NCI-H446 treated with DMSO at 0.1 percent for 48 hours (cell line): ENCODE results near the gene EIF2B5.
A peak's percentile ranks its signal among the peaks of the same experiment; 100 is the strongest.

ENCODE experiments used
- DNase-seq: peaks from one replicate; lab custom pipeline; 2025; lab: John Stamatoyannopoulos, UW

The EIF2B5 gene

DNA sequence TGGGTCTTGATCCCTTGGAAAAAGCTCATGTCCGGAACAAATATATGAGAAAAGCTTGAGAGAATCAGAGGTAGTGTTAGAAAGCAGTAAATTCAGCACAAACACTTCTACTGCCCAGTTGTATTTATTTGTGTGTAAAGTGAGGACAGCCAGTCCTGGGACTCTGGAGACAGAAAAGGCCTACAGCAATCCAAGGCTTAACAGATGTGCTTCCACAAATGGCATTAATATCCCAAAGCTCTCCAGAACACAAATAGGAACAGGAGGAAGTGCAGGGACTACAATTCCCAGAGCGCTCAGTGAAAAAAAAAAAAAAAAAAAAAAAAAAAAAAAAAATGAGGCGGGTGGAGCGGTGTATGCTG is 39.1 kb downstream of the EIF2B5 start:
- no peak for DNase-seq

DNA sequence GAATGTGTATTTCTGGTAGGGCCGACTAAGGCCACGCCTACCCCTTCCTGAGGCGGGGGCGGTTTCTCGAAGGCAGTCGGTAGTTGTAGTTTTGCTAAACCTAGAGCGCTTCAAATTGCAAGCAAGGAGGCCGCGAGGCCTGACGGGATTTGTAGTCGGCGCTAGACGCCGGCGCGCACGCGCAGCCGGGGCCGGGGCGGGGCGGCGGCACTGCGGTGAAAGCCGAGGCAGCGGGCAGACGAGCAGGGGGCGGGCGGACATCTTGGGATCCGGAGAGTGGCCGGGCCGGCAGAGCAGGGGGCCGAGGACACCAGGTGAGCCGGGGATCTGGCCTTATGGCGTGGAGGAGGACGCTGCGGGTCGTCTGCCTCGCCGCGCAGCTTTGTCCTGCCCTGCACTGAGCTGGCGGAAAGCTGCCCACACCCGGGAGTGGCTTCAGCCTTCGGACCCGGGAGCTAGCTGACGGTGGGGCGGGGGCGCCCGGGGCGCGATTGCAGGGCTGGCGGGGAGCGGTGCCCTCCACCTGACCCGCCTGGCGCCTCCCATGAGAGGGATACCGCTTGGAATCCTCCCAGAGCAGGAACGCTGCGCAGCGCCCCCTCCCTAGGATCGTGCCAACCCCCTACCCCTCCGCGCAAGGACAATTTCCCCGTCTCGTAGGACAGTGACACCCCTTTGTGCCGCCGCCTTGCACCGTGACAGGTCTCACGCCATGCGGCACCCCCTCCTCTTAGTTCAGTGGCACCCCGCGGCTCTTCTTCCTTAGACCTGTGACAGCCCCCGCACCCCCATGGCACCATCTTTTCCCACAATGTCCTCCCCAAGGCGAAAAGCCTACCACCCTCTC is 39.7 kb downstream of the EIF2B5 start, which contains the start of gene AP2M1:
Gene AP2M1, plus strand, starts transcription at position 210 of the 847 bp plus-strand sequence. CDS start 2,139 bp downstream, outside the sequence.
- DNase-seq = peak; percentile 99

DNA sequence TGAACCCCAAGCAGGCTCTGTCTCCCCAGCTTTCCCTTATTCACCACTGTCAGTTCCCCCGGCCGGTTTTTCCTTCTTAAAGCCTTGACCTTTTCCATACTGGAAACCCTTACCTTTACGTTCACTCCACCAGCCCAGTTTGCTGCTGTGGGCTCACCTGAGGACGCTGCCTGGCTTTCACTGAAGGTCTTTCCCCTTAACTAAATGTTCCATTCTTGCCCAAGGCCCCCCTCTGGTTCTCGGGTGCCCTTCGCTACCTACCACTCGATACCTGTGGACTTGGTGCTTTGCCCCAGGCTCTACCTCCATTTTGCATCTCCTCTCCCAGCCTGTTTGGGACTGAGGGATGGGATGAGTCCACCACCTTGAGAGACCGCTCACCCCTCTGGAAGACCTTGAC is 40.3 kb downstream of the EIF2B5 start:
- DNase-seq = no peak

DNA sequence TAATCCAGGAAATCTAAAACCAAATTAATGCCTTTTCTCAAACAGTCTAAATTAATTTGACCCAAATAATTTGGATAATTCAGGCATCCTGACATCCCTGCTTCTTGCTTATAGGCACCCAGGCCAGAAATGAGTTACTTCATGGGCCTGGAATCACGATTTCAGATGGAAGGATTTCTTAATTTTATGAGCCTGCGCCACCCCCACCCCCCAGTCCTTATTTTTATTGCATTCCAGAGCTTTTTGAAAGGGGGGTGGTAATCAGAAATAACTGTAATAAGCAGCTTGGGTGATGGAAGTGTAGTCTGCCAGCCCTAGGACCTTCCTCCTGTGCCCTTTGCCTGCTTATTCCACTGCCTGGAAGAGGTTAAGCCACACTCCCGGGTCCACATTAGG is 40.8 kb downstream of the EIF2B5 start:
- DNase-seq = no peak

DNA sequence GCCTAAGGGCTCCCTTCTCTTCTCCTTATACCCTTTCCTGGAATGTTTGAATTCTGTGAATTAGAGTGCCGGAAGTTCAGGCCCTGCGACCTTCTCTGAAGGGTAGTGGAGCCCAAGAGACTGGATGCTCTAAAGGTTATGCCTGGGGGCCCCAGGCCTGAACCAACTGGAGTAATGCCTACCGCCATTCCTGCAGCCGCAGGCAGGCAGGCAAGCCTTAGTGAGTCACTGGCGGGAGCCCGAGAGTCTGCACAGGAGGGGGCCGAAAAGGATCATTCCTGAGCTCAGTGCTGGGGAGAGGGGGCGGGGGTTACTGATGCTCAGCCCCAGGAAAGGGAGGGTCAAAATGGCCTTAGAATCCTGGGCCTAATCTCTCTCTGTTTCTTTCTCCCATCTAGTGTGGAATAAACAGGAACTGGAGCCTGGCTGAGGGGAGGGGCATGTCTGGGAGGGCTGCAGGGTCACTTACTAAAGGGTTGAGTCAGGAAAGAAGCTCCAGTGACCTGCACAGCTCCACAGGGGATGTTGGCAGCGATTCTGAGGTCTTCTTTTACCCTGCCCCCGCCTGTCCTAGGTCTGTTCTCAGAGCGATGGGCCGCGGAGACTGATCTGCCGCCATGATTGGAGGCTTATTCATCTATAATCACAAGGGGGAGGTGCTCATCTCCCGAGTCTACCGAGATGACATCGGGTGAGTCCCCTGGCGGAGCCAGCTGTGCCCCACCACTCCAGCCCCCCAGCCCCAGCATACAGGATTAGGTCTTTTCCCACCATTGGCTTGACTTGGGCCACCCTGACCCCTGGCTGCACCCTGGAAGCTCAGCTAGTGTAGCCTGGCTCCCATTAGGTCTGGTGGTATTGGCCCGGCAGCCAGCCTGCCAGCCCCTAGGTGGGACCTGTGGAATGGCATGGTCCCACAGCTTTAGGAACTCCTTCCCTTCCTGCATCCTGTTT is 41.5 kb downstream of the EIF2B5 start:
- DNase-seq = no peak

DNA sequence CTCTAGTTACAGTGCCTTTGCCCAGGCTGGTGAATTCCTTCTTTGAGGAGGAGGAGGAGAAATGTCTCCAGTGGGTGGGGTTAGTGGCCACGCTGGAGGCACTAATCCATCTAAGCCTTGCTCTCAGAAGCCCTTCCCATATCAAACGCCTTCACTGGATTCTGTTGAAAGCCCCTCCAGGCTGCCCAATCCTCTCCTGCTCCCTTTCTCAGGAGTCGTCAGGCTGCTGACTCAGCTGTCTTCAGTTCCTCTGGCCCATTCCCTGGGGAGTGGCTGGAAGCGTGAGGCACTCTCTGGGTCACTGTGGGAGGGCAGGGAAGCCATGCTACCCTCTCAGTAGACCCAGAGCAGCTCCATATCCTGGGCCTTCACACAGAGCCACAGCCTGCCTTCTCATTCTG is 42.2 kb downstream of the EIF2B5 start:
- no peak for DNase-seq

DNA sequence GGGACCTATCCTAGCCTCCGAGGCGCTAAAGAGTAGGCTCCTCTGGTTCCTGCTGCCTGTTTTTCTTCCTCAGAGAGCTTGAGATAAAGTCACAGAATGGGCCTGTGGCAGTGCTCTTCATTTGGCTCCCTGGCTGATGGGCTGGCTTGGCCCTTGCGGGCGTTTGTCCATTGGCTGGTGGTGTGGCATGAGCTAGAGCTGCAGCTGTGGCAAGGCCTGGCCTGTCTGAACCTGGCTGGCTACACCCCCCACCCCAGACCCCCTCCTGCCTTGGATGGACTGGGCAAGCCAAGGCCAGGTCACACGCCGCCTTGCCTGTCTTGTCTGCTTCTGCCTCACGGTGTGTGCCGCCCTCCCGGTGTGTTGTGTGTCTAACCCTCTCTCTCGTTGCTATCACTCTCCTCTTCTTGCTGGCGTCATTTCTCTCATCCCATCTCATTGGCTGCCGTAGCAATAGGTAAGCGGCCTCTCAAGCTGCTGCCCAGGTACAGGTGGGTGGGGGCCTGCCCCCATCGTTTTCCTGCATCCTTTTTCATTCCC is 42.7 kb downstream of the EIF2B5 start:
- no peak for DNase-seq

DNA sequence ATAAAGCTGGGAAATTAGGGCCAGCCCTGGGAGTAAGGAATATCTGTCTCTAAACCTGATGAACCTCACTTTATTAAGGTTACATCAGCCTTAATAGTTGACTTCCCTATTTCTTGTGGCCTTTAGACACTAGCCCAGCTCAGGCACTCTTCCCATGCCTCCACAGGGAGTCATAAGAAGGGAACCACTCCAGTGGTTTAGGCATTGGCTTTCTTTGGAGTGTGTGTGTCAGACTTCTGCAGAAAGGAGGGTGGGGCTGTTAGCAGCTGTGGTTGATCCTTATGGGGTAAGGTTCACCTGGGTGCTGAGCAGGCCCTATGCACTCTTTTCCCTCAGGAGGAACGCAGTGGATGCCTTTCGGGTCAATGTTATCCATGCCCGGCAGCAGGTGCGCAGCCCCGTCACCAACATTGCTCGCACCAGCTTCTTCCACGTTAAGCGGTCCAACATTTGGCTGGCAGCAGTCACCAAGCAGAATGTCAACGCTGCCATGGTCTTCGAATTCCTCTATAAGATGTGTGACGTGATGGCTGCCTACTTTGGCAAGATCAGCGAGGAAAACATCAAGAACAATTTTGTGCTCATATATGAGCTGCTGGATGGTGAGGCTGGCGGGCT is 43.5 kb downstream of the EIF2B5 start:
- DNase-seq = no peak

DNA sequence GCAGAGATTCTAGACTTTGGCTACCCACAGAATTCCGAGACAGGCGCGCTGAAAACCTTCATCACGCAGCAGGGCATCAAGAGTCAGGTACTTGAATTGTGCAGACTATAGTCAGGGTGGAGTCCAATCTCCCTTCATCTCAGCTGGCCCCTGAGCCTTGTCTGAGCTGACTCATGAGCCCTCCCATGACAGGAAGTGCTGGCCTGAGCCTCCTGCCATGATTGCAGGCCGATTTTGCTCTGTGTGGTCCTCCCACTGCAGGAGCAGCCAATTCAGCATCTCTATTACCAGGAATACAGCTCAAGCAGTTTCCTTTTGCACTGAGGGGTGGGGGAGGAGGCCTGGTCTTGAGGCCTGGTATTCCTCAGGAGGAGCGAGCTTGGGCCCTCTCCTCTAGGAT is 45.0 kb downstream of the EIF2B5 start:
- no peak for DNase-seq

DNA sequence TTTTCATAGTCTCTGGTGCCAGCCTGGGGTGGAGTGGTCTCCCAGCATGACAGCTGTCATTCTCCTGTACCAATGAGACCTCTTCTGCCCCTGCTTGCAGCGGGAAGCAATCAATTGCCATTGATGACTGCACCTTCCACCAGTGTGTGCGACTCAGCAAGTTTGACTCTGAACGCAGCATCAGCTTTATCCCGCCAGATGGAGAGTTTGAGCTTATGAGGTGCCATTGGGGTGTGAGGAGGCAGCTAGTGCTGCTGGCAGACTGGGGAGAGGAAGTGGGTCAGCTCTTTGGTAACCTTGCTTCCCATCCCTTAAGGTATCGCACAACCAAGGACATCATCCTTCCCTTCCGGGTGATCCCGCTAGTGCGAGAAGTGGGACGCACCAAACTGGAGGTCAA is 46.4 kb downstream of the EIF2B5 start:
- DNase-seq = no peak

DNA sequence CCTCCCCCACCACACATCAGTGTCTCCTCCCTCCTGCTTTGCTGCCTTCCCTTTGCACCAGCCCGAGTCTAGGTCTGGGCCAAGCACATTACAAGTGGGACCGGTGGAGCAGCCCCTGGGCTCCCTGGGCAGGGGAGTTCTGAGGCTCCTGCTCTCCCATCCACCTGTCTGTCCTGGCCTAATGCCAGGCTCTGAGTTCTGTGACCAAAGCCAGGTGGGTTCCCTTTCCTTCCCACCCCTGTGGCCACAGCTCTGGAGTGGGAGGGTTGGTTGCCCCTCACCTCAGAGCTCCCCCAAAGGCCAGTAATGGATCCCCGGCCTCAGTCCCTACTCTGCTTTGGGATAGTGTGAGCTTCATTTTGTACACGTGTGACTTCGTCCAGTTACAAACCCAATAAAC is 48.5 kb downstream of the EIF2B5 start:
- DNase-seq = no peak

DNA sequence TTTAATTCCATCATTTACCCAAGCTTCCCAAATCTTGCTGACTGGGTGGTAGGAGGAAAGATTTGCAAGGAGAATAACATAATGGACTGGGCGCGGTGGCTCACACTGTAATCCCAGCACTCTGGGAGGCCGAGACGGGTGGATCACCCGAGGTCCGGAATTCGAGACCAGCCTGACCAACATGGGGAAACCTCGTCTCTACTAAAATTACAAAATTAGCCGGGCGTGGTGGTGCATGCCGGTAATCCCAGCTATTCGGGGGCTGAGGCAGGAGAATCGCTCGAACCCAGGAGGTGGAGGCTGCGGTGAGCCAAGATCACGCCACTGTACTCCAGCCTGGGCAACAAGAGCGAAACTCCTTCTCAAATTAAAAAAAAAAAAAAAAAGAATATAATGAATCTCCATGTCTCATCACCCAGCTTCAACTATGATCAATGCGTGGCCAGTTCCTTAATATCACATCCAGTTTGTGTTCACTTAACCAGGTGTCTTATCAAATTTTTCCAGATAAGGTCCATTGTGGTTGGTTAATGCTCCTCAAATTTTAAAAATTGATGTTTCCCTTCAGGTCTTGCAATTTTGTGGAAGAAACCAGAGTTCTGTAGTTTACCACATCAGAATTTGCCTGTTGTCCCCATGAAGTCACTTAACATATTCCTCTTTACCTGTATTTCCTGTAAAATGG is 49.5 kb downstream of the EIF2B5 start:
- no peak for DNase-seq

DNA sequence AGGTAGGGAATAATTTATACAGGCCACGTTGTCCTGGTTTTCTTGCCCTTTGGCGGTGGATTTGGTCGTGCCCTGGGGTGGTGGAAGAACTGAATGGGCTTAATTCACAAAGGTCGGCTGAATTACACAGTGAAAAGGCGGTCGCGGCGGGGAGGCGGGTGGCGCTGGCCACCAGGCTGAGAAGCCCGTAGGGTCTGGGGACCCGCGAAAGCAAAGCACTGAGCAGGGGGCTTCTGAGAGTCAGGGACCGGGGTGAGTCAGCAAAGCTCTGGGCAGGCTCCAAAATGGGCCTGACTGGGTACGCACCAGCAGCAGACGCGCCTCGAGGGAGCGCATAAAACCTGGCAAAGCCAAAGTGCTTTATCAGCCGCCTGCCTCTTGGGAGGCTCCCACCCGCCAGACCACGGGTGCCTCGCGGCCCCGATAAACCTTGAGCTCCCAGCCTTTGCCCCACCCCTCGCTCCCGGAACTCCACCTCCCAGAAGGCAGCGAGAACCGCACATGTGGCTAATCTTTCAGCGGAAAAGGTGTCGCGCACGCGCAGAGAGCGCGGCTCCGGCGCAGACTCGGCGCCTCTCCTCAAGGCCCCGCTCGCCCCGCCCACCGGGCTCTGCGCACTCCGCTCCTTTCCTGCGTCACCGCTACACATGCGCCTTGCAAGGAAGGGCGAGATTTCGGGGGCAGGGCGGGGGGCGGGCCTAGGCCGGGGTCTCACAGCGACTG is 50.5 kb downstream of the EIF2B5 start:
- peak; percentile 98 for DNase-seq

DNA sequence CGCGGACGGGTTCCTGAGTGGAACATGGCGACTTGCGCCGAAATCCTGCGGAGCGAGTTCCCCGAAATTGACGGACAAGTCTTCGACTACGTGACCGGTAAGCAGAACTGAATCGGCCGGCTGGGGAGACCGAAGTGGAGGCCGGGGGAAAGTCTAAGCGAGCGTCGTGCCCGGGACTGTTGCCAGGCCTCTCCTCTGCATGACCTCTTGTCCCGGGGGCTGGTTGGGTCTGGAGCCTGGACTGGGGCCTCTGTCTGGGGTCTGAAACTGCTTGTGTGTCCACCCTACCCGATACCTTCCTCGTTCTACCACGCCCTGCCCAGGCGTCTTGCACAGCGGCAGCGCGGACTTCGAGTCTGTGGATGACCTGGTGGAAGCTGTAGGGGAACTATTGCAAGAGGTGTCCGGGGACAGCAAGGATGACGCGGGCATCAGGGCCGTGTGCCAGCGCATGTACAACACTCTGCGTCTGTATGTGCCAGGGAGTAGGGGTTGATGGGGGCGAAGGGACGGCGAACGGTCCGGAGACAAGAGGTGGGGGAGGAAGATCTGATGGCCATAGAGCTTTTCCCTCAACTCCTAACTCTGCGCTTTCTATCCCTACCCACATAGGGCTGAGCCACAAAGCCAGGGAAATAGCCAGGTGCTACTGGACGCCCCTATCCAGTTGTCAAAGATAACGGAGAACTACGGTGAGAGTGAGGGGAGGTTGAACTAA is 51.2 kb downstream of the EIF2B5 start, which contains the start of gene ABCF3:
Gene ABCF3, plus strand, starts transcription at position 16 of the 718 bp plus-strand sequence. Its CDS starts 9 bp downstream, at position 25.
- no peak for DNase-seq

DNA sequence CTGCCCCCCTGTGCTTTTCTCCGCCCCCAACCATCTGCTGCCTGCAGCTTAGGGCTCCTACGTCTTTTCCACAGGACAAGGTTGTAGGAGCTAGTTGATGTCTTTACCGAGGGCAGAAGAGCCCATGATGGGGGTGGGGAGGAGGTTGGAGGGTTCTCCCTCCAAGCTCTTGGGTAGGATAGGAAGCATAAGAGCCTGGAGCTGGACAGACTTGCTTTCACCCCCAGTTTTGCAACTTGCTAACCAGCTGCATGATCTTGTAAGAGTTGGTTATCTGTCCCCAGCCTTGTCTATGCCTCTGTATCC is 51.7 kb downstream of the EIF2B5 start:
- no peak for DNase-seq

DNA sequence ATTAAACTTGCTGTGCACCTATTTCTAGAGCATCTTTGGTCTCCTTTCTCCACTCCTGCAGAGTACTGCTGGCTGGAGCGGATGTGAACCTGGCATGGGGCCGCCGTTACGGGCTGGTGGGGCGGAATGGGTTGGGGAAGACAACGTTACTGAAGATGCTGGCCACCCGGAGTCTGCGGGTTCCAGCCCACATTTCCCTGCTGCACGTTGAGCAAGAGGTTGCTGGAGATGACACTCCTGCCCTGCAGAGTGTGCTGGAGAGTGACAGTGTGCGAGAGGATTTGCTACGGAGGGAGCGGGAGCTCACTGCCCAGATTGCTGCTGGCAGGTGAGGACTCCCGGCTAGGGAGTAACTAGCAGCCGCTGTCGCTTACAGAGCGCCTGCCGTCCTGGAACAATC is 52.9 kb downstream of the EIF2B5 start:
- DNase-seq = no peak

DNA sequence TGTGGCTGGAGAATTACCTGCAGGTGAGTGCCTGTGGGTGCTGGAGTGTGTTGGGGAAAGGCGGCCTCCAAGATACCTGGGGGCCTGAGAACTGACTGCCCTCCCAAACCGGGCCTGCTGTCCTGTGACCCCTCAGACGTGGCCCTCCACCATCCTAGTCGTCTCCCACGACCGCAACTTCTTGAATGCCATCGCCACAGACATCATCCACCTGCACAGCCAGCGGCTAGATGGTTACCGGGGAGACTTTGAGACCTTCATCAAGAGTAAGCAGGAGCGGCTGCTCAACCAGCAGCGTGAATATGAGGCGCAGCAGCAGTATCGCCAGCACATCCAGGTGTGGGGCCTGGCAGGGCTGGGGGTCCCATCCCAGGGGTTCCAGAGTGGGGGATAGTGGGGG is 54.3 kb downstream of the EIF2B5 start:
- DNase-seq = no peak

DNA sequence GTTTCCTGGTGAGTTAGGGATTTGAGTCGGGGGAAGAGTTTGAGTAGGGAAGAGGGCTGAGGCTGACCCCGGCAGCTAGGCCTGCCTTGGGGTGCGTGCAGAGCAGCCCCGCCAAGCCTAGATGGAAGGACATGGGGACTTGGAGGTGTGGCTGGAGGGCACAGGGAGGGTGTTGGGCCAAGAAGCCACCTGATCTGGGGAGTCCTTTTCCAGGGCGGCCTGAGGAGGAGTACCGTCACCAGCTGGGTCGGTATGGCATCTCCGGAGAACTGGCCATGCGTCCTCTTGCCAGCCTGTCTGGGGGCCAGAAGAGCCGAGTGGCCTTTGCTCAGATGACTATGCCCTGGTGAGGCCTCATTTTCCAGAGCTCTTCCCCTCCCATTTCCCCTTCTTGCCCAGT is 57.7 kb downstream of the EIF2B5 start:
- DNase-seq = no peak

DNA sequence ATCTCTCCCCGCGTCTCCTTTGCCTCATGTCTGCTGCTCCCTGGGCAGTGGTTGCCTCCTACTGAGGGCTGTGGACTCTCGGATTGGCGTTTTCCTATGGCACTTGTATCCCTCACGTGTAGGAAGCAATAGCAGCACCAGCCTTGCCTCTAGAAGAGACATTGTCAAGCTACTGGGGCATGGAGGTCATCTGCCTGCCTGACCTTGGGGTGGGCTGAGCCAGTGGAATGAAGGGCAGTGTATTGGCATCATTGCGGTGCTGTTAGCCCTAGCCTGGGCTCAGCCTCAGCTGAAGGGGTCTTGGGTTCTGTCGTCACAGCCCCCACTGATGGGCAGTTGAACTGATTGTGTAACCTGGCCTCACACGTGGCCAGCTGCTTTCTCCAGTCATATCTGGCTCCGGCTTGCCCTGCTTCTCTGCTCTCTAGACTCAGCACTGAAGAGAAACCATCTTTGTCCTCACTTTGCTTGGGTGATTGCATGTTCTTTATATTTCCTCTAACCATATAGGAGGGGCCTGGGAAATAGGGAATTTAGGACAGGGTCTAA is 58.9 kb downstream of the EIF2B5 start:
- no peak for DNase-seq
